Measurements from ENCODE around the gene CRYL1.

Gene CRYL1

GRCh38 chr13:20389696-20390525, 135.7 kb downstream of the CRYL1 start:
- Histone ChIP-seq H3K4me1 (ENCODE audit: control insufficient read depth in 1 of 2, insufficient read depth in 1 of 2, low read depth in 1 of 2, low read length in 1 of 2) (no peaks in the 10 kb centered on the region), H3K27me3 (peaks cover 12% of the 10 kb centered on the region), H3K9me3 (no peaks in the 10 kb centered on the region), H3K27ac (no peak overlapping the region), H3K36me3 (no peaks in the 10 kb centered on the region), H3K4me3 (ENCODE audit: low read depth in 1 of 2, low read length in 1 of 2) (no peak overlapping the region)
- TF ChIP-seq, protein P1, sequence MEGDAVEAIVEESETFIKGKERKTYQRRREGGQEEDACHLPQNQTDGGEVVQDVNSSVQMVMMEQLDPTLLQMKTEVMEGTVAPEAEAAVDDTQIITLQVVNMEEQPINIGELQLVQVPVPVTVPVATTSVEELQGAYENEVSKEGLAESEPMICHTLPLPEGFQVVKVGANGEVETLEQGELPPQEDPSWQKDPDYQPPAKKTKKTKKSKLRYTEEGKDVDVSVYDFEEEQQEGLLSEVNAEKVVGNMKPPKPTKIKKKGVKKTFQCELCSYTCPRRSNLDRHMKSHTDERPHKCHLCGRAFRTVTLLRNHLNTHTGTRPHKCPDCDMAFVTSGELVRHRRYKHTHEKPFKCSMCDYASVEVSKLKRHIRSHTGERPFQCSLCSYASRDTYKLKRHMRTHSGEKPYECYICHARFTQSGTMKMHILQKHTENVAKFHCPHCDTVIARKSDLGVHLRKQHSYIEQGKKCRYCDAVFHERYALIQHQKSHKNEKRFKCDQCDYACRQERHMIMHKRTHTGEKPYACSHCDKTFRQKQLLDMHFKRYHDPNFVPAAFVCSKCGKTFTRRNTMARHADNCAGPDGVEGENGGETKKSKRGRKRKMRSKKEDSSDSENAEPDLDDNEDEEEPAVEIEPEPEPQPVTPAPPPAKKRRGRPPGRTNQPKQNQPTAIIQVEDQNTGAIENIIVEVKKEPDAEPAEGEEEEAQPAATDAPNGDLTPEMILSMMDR (IDR thresholded peaks at IDR 0.05) = no peak

- H3K4me3 ChIP-seq (ENCODE audit: low read depth in 1 of 2, low read length in 1 of 2) = no peak overlapping the region
- TF ChIP-seq, protein P1 (IDR thresholded peaks at IDR 0.05) = no peak
- no peaks in the 10 kb centered on the region for H3K27me3 ChIP-seq
- no peaks in the 10 kb centered on the region for H3K4me1 ChIP-seq (ENCODE audit: control insufficient read depth in 1 of 2, insufficient read depth in 1 of 2, low read depth in 1 of 2, low read length in 1 of 2)
- H3K36me3 ChIP-seq = no peaks in the 10 kb centered on the region
- H3K27ac ChIP-seq = no peak overlapping the region
- no peaks in the 10 kb centered on the region for H3K9me3 ChIP-seq
Measured at GRCh38 chr13:20388184-20388583, 137.5 kb downstream of the CRYL1 start.

- TF ChIP-seq, protein P1 (IDR thresholded peaks at IDR 0.05) = no peak
- Histone ChIP-seq H3K4me1 (ENCODE audit: control insufficient read depth in 1 of 2, insufficient read depth in 1 of 2, low read depth in 1 of 2, low read length in 1 of 2) (no peaks in the 10 kb centered on the region), H3K36me3 (no peaks in the 10 kb centered on the region), H3K4me3 (ENCODE audit: low read depth in 1 of 2, low read length in 1 of 2) (no peak overlapping the region), H3K27me3 (no peaks in the 10 kb centered on the region), H3K9me3 (no peaks in the 10 kb centered on the region), H3K27ac (no peak overlapping the region)
Measured at GRCh38 chr13:20387441-20387971, 138.2 kb downstream of the CRYL1 start.

DNA sequence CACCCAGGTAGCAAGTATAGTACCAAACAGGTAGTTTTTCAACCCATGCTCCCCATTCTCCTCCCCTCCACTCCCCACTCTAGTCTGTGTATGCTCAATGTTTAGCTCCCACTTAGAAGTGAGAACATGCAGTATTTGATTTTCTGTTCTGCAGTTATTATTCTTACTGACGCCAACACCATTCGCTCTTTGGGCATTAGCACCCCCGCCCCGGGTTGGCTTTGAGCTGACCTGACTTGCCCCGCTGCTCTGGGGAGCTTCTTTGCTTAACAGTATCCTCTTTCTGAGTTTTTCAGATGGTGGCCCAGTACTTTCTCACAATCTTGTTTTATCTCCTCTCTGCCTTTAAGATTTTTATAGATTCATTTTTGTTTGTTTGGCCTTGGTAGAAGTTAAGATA, 138.7 kb downstream of the CRYL1 start:
- TF ChIP-seq, protein P1 (IDR thresholded peaks at IDR 0.05) = no peak
- Histone ChIP-seq H3K27ac (no peak overlapping the region), H3K4me3 (ENCODE audit: low read depth in 1 of 2, low read length in 1 of 2) (no peak overlapping the region), H3K27me3 (no peaks in the 10 kb centered on the region), H3K4me1 (ENCODE audit: control insufficient read depth in 1 of 2, insufficient read depth in 1 of 2, low read depth in 1 of 2, low read length in 1 of 2) (no peaks in the 10 kb centered on the region), H3K9me3 (no peaks in the 10 kb centered on the region), H3K36me3 (no peaks in the 10 kb centered on the region)

- no peaks in the 10 kb centered on the region for H3K9me3 ChIP-seq
- no peaks in the 10 kb centered on the region for H3K4me1 ChIP-seq (ENCODE audit: control insufficient read depth in 1 of 2, insufficient read depth in 1 of 2, low read depth in 1 of 2, low read length in 1 of 2)
- no peaks in the 10 kb centered on the region for H3K36me3 ChIP-seq
- no peak overlapping the region for H3K27ac ChIP-seq
- no peaks in the 10 kb centered on the region for H3K27me3 ChIP-seq
- TF ChIP-seq, protein P1 (IDR thresholded peaks at IDR 0.05) = no peak
- H3K4me3 ChIP-seq (ENCODE audit: low read depth in 1 of 2, low read length in 1 of 2) = no peak overlapping the region
Measured at GRCh38 chr13:20383058-20383457, 142.6 kb downstream of the CRYL1 start.

Measured in neutrophil (primary cell).